Neural cell (in vitro differentiated cells): ENCODE results near the gene PELO.

Experiments
- CTCF ChIP-seq: fragments of 450-650 bp; IDR thresholded peaks from 2 replicates; pipeline ENCODE4 v1.5.1; 2014; ENCODE audit warnings: antibody characterized with exemption, mild to moderate bottlenecking, moderate library complexity; ENCODE audit not compliant: poor library complexity, severe bottlenecking
- EP300 ChIP-seq: fragments of 450-650 bp; conservative IDR thresholded peaks from 2 replicates; pipeline ENCODE4 v1.6.1; 2014; ENCODE audit warnings: antibody characterized with exemption, mild to moderate bottlenecking, moderate library complexity; ENCODE audit not compliant: poor library complexity, severe bottlenecking
- EZH2 ChIP-seq: fragments of 200-600, 300-800 bp; shearing (Covaris generic), sonication (generic); IDR thresholded peaks from 2 replicates; pipeline ENCODE4 v1.6.1; 2014; ENCODE audit warnings: antibody characterized with exemption, low read length, borderline replicate concordance, mild to moderate bottlenecking; ENCODE audit not compliant: insufficient read depth, poor library complexity, severe bottlenecking
- POLR2AphosphoS5 ChIP-seq: IDR thresholded peaks from 2 replicates; pipeline ENCODE4 v1.6.1; 2012
- RAD21 ChIP-seq: fragments of 450-650 bp; conservative IDR thresholded peaks from 2 replicates; pipeline ENCODE4 v1.6.1; 2014; ENCODE audit warnings: antibody characterized with exemption, mild to moderate bottlenecking, moderate library complexity
- SMC3 ChIP-seq: fragments of 450-650 bp; conservative IDR thresholded peaks from 2 replicates; pipeline ENCODE4 v1.6.1; 2014; ENCODE audit warnings: antibody characterized with exemption, mild to moderate bottlenecking, moderate library complexity; ENCODE audit not compliant: poor library complexity
- TAF1 ChIP-seq: IDR thresholded peaks from 2 replicates; pipeline ENCODE4 v1.6.1; 2012; ENCODE audit warnings: low read depth
- TF ChIP-seq, protein P1 (sequence below): IDR thresholded peaks from 2 replicates; pipeline ENCODE4 v1.6.1; 2012; ENCODE audit warnings: borderline replicate concordance

- no peak for TF ChIP-seq SMC3
- no peak for TF ChIP-seq TAF1
- no peak for TF ChIP-seq EZH2
- no peak for TF ChIP-seq RAD21
- TF ChIP-seq EP300: no peak
- no peak for TF ChIP-seq CTCF
- TF ChIP-seq POLR2AphosphoS5: no peak
- TF ChIP-seq, protein P1, sequence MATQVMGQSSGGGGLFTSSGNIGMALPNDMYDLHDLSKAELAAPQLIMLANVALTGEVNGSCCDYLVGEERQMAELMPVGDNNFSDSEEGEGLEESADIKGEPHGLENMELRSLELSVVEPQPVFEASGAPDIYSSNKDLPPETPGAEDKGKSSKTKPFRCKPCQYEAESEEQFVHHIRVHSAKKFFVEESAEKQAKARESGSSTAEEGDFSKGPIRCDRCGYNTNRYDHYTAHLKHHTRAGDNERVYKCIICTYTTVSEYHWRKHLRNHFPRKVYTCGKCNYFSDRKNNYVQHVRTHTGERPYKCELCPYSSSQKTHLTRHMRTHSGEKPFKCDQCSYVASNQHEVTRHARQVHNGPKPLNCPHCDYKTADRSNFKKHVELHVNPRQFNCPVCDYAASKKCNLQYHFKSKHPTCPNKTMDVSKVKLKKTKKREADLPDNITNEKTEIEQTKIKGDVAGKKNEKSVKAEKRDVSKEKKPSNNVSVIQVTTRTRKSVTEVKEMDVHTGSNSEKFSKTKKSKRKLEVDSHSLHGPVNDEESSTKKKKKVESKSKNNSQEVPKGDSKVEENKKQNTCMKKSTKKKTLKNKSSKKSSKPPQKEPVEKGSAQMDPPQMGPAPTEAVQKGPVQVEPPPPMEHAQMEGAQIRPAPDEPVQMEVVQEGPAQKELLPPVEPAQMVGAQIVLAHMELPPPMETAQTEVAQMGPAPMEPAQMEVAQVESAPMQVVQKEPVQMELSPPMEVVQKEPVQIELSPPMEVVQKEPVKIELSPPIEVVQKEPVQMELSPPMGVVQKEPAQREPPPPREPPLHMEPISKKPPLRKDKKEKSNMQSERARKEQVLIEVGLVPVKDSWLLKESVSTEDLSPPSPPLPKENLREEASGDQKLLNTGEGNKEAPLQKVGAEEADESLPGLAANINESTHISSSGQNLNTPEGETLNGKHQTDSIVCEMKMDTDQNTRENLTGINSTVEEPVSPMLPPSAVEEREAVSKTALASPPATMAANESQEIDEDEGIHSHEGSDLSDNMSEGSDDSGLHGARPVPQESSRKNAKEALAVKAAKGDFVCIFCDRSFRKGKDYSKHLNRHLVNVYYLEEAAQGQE: no peak
Measured at GRCh38 chr5:52760695-52761366, 26.9 kb upstream of the PELO start.
